GM19463 (cell line): ENCODE measurements around the gene CPNE2.
"Not testable (repeated sequence)": the region's sequence is repeated elsewhere in the genome, so short reads cannot be mapped to it uniquely, and the experiment has no call there.

Experiments used
- ATAC-seq: cut with Tn5 transposase; IDR thresholded peaks from one replicate; pipeline ENCODE4 v1.9.1; 2021; ENCODE audit warnings: mild to moderate bottlenecking, moderate library complexity; ENCODE audit not compliant: unreplicated experiment

The CPNE2 gene

DNA sequence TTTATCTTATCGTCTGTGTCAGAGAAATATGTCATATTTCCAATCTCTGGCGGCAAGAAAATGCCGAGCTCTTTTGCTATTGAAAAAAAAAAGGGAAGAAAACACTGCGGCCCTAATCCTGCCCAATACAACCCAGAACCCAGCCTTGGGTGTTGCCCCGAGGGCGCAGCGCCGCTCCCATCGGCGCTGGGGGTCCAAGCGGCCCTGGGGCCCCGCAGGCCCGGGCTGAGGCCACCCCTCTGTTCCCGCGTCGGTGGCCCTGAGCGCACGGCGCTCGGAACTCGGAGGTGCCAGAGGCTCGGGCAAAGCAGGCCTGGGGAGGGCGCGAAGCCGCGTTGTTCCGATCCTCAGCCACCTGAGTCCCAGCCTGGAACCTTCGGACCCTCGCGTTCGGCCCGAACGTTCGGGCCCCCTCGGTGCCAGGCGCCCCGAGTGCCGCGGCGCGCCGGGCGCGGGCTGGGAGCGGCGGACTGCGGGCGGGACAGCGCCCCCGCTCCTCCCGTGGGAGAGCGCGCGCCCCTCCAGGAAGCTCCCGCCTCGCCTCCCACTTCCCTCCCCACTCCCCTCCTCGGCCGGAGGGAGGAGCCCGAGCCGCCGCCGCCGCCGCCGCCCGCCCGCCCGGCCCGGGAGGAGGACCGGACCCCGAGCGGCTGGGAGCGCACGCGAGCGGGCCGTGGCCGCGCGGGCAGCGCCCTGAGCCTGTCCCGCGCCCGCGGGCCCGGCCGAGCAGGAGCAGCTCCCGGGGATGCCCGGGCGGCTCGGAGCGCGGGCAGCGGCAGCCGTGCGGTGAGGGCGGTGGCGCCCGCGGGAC is at the start of gene CPNE2:
Gene CPNE2, plus strand, starts transcription at position 609 of the 811 bp plus-strand sequence. CDS start 18,160 bp downstream, outside the sequence.
- peak; percentile 53 for ATAC-seq

DNA sequence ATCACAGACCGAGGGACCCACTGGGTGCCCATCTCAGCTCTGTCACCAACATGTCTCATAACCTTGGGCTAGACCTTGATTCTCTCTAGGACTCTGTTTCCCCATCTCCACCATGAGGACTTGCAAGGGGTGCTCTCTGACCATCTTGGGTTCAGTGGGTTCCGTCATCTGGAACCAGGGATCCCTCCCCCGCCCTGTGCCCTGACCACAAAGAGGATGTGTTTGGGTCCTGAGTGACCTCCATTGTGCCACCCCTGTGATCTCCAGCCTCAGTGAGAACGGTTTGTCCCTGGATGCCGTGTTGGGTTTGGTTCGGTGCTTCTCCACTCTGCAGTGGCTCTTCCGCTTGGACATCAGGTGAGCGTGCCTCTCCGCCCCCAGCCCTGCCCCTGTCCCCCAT is 49.1 kb upstream of the CPNE2 start:
- no peak for ATAC-seq

DNA sequence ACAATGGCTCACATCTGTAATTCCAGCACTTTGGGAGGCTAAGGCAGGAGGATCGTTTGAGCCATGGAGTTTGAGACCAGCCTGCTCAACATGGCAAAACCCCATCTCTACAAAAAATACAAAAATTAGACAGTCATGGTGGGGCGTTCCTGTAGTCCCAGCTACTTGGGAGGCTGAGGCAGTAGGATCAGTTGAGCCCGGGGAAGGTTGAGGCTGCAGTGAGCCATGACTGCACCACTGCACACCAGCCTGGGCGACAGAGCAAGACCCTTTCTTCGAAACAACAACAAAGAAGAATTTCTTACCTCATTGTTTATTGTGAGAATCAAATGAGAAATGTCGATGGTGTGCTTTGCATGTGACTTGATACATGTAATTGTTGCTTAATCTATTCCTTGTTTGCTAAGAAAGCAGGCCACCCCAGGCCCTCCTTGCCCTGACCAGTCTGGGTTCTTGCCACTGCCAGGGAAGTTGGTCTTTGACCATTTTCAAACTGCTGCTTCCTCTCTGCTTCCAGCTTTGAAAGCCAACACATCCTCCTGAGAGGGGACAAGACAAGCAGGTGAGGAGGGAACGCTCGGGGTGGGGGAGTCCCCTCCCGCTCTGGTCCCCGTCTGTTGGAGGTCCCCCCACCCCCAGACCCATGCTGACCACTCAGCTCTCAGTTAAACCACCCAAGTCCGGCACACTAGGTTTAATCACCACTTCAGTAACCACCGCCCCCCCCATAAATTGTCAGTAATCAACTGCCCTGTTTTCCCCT is 47.3 kb upstream of the CPNE2 start:
- ATAC-seq, result no peak

DNA sequence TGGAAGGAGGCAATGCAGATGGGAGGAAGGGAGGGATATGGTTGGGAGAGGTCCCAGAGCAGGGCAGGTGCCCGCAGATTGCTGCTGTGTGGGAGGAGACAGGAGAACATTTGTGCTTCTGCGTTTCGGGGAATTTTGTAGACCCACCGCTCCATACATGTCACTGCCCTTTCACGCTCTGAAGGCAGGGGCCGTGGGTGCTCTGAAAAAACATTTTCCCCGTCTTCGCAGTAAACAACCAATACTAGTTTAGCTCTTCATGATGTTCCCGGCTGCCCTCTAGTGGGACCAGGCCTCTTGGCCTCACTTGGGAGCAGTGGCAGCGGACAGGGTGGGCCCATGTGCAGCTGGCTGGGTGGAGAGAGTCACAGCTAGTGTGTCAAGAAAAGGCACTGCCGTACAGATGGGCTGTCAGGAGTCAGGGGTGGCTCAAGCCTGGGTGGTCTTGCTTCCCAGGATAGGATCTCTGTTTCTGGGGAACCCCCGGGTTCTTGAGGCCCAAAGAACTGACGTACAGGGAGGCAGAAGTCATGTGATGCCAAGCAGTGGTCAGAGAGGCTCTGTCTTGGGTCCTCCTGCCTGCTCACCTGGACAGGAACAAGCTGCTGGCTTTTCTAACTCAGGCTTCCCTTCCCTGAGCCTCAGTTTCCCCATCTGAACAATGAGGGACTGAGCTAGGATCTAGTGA is 46.5 kb upstream of the CPNE2 start:
- no peak for ATAC-seq

DNA sequence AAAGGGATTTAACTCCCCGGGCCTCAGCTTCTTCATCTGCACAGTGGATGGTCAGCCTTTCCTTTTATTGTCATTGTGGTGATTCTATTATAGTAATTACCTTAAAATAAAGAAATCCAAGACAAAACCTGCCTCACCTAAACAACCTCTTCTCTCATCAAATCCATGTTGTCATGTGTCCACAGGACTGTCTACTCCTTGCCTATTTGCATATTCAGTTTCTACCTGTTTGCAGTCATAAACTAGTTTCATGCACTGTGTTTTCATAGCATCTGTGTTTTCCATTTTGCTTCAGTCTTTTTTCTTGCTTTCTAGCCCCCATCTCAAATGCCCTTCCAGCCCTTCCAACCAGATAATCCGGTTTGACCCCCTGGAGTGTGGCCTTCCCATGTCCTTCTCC is 44.3 kb upstream of the CPNE2 start:
- no peak for ATAC-seq

DNA sequence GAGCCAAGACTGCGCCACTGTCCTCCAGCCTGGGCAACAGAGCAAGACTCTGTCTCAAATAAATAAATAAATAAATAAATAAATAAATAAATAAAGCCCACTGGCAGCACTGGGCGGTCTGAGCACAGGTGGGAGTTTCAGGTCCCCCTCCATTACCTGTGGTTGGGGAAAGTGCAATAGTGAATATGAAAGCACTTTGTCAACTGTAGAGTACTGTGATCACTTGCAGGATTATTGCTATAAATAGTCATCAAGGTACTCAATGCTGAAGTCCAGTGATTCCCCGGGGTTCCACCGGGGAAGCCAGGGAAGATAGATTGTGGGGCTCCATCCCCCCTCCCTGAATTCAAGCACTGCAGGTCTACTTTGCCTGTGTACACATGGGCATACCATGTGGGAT is 42.7 kb upstream of the CPNE2 start:
- no peak for ATAC-seq

DNA sequence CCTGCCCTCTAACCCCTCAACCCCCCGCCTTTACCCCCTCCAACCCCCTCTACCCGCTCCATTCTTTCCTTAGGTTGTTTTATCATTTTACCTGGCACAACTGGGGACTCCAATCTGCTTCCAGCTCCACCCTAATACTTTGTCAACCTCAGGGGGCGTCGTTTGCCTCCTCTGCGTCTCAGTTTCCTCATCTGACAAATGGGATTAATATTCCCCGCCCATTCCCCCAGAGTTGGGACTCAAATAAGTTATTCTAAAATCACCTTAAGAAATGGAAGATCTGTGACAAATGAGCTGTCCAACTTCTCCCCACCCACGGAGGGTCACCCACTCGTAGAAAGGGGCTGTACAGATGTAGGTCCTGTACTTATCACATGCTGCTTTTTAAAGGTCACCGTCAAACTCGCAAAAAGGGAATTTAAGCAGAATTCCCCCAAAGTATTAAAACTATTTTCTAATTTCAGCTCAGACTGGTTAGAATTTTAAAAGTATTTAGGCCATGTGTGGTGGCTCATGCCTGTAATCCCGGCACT is 40.6 kb upstream of the CPNE2 start:
- no peak for ATAC-seq

DNA sequence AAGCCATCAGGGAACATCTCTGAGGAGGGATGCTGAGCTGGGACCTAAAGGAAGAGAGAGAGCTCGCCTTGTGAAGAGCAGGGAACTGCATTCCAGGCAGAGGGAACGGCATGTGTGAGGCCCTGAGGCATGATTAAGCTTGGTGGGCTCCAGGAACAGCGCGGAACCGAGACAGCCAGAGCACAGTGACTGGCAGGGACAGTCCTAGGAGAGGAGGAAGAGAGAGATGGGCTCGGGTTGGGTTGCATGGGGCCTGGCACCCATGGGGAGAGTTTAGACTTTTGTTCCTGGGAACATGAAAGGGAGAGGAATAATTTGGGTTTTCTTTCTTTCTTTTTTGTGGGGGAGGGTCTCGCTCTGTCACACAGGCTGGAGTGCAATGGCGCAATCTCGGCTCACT is 39.2 kb upstream of the CPNE2 start:
- ATAC-seq, result no peak

DNA sequence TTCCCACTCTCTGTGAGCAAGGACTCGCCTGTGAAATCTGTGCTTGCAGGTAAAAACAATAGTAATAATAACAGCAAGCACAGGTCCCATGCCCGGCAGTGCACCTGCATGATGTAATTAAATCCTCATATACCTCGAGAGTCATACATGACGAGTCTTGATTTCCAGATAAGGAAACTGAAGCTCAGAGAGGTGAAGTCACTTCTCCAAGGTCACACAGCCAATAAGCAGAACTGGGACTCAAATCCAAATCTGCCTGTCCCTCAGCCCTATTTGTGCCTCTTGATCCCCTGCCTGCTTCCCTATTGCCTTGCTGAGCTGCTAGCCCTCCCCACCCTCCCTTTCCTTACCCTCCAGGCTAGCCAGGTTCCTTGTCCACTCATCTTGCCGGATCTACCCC is 38.0 kb upstream of the CPNE2 start:
- no peak for ATAC-seq

DNA sequence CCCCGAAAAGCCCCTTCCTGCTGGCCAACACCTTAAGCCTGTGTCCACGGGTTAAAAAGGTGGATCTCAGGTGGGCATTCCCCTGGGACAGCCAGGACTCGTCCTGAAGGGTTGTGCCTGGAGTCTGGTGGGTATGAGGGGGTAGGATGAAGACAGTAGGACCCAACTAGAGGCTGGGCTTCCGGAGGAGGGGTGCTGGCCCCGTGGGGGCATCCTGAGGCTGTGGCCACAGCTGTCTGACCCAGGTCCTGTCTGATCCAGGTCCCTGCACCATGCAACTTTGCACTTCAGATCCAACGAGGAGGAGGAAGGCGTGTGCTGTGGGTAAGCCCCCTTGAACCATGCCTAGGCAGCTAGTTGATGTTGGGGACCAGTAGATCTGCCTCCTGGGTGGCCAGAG is 37.6 kb upstream of the CPNE2 start:
- ATAC-seq, result no peak

DNA sequence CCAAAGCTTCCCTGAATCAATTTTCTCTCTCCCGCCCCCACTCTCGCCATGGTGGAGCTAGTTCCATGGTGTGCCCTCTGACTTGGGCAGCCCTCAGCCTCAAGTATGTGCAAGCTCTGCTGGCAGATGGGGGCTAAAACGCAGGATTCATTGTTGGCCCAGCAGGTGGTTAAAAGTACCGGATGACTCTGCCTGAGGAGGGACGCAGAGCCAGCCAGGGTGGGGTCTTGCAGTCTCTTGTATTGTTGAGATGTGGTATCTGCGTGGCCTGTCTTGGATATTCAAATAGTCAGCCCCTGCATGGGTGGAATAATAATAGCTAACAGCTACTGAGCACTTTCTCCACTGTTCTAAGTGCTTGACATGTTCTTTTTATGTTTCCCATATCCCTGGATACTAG is 36.7 kb upstream of the CPNE2 start:
- no peak for ATAC-seq

DNA sequence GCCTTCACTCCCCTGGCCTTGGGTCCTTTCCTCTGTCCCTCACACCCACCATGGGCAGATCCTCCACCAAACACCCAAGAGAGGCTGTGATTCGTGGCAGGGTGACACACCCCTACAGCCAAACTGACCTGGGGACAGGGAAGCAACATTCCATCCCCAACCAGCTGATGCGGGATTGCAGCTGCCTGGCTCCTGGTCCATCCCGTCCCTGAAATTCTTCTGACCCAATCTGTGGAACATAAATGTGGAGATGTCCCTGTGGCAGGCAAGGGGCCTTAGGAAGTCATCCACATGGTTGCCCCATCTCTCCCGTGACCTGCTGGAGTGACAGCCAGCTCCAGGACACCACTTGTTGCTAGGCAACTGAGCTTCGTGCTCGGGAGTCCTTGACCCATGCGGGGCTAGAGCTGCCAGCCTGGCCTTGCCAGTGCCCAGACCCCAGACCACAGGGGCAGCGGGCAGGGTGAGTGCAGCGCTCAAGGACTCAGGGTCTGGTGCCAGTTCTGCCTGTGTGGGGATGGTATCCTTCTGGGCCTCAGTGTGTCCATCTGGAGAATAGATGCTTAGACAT is 34.0 kb upstream of the CPNE2 start:
- ATAC-seq, result no peak

DNA sequence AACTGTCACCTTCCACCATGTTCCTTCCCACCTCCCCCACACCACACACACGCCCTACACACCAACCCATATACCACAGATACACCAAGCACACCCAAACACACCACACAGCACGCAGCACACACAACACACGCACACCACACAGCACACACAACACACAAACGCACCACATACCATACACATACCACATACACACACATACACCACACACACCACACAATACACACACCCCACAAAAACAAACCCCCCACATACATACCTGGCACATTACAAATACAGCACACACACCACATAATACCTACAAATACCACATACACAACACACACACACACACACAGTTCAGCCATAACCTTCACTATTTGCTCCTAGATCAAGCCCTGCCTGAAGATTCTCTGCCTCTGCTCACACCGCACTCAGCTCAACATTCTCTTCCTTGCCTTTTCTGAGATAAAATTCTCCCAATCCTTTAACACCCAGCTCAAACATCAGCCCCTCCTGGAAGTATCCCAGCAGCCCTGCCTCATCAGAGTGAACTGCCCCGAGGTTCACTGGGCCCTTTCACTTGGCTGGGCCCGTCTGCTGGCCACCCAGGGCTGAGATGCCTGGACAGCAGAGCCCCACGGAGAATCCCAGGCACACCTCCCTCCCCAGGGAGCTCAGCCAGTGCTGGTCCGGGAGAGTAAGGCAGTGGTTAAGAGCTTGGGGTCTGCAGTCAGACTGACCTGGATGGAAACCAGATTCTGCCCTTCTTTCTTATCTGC is 31.9 kb upstream of the CPNE2 start:
- no peak for ATAC-seq

DNA sequence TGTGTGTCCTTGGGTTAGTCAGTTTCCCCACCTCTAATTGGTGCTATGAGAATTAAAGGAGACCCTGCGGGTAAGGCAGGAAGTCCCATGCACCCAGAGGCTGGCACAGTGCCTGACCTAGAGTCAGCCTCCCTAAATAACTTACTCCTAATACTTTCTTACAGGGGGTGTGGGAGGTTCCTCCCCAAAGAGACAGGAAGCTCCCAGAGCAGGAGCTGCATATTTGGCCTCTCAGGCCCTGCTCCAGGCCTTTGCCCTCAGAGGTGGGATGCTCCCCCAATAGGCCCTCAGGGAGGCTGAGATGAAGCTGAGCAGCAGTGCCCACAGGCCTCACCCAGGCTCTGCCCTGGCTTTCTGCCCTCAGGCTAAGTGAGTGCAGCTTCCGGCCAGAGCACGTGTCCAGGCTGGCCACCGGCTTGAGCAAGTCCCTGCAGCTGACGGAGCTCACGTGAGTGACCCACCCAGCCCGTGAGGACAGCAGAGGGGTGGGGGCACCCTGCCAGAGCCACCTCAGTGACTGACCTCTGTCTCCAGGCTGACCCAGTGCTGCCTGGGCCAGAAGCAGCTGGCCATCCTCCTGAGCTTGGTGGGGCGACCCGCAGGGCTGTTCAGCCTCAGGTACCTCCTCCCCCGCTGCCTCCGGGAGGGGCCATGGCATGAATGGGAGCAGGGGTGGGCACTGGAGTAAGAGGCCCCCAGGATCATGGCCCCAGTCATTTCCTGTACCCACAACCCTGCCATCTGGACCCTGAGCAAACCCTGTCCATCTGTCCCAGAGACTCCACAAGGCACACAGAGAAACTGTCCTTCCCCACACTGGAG is 31.1 kb upstream of the CPNE2 start:
- ATAC-seq, result no peak

DNA sequence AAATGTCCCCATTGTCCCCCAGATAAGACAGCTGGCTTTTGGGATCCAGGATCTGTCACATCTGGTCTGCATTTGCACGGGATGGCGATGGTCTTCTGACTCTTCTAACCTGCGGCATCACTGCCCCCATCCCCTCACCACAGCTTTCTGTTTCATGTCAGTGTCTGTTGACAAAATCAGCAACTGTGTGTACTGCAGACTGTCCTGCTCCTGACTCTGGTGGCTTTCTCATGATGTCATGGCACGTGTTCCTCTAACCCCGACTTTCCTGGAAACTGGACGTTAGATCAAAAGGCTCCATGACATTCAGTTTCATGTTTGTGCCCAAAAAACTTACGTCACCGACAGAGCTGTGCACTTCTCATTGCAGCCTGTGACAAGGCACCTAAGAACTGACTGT is 30.1 kb upstream of the CPNE2 start:
- ATAC-seq, result no peak

DNA sequence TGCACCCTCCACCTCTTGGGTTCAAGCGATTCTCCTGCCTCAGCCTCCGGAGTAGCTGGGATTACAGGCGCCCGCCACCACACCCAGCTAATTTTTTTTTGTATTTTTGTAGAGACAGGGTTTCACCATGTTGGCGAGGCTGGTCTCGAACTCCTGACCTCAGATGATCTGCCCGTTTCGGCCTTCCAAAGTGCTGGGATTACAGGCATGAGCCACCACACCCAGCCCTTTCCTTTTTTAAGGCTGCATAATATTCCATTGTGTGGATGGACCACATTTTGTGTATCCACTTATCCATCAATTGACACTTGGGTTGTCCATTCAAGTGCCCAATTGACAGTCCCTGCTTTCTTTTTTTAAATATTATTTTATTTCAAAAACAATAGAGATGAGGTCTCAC is 29.2 kb upstream of the CPNE2 start:
- not testable (repeated sequence) for ATAC-seq

DNA sequence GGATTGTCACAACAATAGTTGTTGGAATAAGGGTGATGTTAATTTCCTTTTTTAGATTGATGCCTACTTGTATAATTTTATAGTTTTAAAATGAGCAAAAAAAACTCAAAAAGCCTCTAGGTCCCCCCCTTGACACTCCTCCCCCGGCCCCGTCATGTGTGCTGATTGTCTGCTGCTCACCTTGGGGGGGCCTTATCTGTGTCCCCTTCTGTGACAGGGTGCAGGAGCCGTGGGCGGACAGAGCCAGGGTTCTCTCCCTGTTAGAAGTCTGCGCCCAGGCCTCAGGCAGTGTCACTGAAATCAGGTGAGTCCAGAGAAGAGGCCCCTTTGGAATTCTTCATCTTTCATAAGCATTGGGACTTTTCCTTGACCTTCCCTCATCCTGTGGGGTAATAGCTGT is 27.4 kb upstream of the CPNE2 start:
- ATAC-seq, result no peak

DNA sequence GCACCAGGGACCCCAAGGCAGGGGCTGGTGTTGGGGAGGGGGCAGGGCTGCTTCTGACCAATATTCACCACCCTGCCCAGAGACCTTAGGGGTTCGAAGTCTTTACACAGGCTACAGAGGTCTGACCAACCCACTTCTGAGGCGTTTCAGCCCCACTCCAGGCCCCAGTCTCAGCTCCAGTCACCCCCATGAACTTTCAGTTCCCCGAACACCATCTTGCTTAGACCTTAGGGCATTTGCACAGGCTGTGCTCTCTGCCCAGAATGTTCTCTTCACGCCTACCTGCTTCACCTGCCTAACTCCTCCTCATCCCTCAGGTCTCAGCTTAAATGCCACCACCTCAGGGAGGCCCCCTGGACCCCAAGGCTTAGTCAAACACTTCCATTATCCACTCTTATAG is 25.8 kb upstream of the CPNE2 start:
- ATAC-seq, result no peak

DNA sequence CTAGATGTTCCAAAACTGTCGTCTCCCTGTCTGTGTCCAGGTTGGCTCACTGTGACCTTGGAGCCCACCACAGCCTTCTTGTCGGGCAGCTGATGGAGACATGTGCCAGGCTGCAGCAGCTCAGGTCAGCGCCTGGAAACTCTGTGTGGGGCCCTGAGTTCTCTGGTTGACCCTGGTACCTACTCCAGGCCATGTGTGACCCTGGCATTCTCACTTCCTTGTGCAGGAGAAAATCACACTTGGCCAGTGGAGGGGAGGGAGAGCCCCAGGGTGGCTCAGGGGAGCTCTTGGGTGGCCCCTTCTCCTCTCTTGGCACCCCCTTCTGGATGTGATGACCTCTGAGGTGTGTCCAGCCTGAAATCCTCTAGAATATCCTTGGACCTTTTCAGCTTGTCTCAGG is 25.0 kb upstream of the CPNE2 start:
- no peak for ATAC-seq

DNA sequence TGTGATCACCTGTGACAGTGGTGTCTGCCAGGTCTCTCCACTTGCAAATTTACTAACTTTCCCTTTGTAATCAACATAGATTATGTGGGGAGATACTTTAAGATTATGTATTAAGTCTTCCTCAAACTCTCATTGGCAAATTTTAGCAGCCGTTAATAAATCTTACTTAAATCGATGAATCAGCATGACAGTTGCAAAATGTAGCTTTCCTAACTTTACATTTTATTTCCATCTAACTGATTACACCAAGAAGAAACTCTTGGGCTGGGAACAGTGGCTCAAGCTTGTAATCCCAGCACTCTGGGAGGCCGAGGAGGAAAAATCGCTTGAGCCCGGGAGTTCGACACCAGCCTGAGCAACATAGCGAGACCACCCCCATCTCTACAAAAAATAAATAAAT is 23.3 kb upstream of the CPNE2 start:
- ATAC-seq, result no peak
